Right atrium auricular region (tissue), 2 donors: Measurements from ENCODE around the gene CTNS. TPM values are rescaled to one million over a fixed set of nuclear protein-coding genes. Genes with fewer than 3 reads are reported as not detected.

Experiments used
- DNase-seq: peaks from one replicate; pipeline ENCODE4 v3.0.0-alpha.2; 2019; ENCODE audit warnings: low spot score
- H3K27ac ChIP-seq, 2 donors: fragments of 200-600 bp; sonication (generic); 1 replicate in 1 of 2; 2 replicates in 1 of 2; pipeline ENCODE4 v1.5.1; 2016 to 2019
- H3K27me3 ChIP-seq, 2 donors: fragments of 200-600 bp; sonication (generic); one replicate each; pipeline versions ENCODE4 v1.5.1 to v1.6.0; 2017 to 2019
- H3K36me3 ChIP-seq: fragments of 200-600 bp; sonication (generic); one replicate; pipeline ENCODE4 v1.5.1; 2016
- H3K4me1 ChIP-seq, 2 donors: fragments of 200-600 bp; sonication (generic); one replicate each; pipeline versions ENCODE4 v1.5.1 to v1.6.0; 2017 to 2019
- H3K4me3 ChIP-seq, 2 donors: fragments of 200-600 bp; sonication (generic); 1 replicate in 1 of 2; 2 replicates in 1 of 2; pipeline ENCODE4 v1.5.1; 2017 to 2019; ENCODE audit warnings: mild to moderate bottlenecking in 1 of 2, moderate library complexity in 1 of 2
- H3K9me3 ChIP-seq, 2 donors: fragments of 200-600 bp; sonication (generic); one replicate each; pipeline ENCODE4 v1.5.1; 2019
- CTCF ChIP-seq, 2 donors: fragments of 200-600 bp; sonication (generic); IDR thresholded peaks; one replicate each; pipeline ENCODE4 v1.5.1; 2019; ENCODE audit warnings: antibody characterized with exemption in 2 of 2
- total RNA-seq, 2 donors: library from RNA; depleted of rRNA; stranded (reverse); fragments of >200 nt; gene quantifications; one replicate each; pipeline ENCODE4 v1.1.0, GENCODE V29; 2016

CTNS gene
- total RNA-seq, 2 donors from 2014 or later = 17.6 to 19.1 TPM

DNA sequence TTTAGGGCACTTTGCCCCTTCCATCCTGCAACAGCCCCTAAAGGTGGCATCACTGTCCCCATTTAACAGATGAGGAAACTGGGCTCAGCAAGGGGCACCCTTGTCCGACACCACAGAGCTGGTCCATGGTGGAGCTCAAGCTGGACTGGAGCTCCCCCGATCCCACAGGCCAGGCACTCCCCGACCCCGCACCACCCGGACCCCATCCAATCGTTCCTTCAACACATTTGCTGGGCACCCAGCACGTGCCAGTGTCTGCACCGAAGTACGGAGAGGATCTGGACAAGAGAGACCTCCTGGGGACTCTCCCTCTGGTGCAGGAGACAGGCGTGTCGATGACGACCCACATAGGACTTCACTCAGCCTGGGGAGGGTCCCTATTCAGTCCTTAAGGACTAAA lies 45.5 kb downstream of the CTNS start:
- H3K27ac ChIP-seq = no peak overlapping the region
- no peak for TF ChIP-seq CTCF (IDR thresholded peaks at IDR 0.05)
- H3K36me3 ChIP-seq = no peaks in the 10 kb centered on the region
- peaks cover 0 to 4% of the 10 kb centered on the region in 2 donors for H3K27me3 ChIP-seq
- H3K9me3 ChIP-seq = no peaks in the 10 kb centered on the region
- DNase-seq = no peak
- H3K4me3 ChIP-seq = no peak overlapping the region
- H3K4me1 ChIP-seq = no peaks in the 10 kb centered on the region

DNA sequence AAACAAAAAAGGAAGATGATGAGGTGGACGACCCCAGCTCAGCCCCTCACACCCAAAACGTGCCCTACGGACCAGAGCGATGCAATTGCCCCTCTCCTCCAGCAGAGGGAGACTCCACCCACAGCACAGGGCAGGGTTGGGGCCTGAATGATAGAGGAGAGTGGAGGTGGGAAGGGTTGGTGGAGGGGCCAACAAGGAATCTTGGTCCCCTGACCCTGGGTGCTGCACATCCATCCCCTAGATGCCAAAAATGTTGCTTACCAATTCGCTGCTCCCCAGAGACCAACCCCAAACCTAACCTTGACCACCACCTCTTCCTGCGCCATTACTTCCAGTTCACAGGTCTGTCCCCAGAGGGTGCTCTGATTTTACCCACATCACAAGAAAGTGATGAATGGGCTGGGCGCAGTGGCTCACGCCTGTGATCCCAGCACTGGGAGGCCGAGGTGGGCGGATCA lies 46.5 kb downstream of the CTNS start:
- H3K9me3 ChIP-seq = no peaks in the 10 kb centered on the region
- no peak overlapping the region for H3K4me3 ChIP-seq
- H3K27me3 ChIP-seq = peaks cover 0 to 4% of the 10 kb centered on the region in 2 donors
- H3K27ac ChIP-seq = no peak overlapping the region
- no peak for DNase-seq
- TF ChIP-seq CTCF (IDR thresholded peaks at IDR 0.05) = peak; percentile 74 to 90
- H3K4me1 ChIP-seq = no peaks in the 10 kb centered on the region
- H3K36me3 ChIP-seq = no peaks in the 10 kb centered on the region

DNA sequence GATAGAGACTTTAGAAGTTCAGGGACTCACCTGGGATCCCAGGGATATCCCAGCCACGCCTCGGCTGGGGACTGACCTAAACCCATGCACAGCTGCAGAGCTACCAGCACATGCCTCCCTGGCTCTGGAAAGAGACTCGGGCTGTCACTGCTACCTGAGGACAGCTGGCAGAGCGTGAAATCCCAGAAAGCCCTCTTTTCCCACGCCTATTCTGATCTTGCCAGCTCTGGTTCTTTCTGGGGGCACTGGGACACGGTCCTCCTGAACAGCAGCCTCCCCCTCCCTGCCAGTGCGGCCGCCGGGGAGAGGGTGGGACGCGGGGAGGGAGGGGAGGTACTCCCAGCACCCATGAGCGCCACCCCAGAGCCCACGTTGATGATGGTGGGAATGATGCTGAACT lies 48.6 kb downstream of the CTNS start:
- no peak for TF ChIP-seq CTCF (IDR thresholded peaks at IDR 0.05)
- Histone ChIP-seq H3K27me3 (peaks cover 0 to 4% of the 10 kb centered on the region in 2 donors), H3K27ac (no peak overlapping the region), H3K4me1 (no peaks in the 10 kb centered on the region), H3K36me3 (no peaks in the 10 kb centered on the region), H3K4me3 (no peak overlapping the region), H3K9me3 (no peaks in the 10 kb centered on the region)
- DNase-seq = no peak

DNA sequence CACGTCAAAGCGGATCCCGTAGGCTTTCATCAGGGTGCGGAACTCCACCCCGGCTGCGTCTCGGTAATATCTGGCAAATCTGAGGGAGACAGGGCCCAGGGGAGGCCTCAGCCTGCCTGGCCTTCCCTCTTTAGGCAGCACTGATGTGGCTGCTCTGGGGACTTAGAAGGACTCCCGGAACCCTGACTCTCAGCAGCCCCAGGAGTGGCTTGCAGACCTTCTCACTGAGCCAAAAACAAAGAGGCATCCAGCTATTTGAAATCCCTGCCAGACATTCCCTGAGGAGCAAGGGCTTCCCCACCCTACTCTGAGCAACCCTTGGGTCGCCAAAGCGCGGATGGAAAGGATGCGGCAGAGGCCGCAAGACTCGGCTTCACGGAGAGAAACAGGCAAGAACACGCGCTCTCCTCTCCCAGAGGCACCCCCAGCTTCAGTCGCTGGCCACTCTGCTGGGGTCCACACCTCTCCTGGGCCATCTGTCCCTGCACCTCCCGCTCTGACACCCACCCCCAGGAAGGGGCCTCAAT lies 51.5 kb downstream of the CTNS start:
- H3K4me1 ChIP-seq = no peaks in the 10 kb centered on the region
- H3K4me3 ChIP-seq = no peak overlapping the region
- no peaks in the 10 kb centered on the region for H3K9me3 ChIP-seq
- no peak for DNase-seq
- peaks cover 0 to 4% of the 10 kb centered on the region in 2 donors for H3K27me3 ChIP-seq
- H3K36me3 ChIP-seq = no peaks in the 10 kb centered on the region
- H3K27ac ChIP-seq = no peak overlapping the region
- TF ChIP-seq CTCF (IDR thresholded peaks at IDR 0.05) = no peak

GRCh38 chr17:3688852-3689261 lies 52.3 kb downstream of the CTNS start:
- no peak for TF ChIP-seq CTCF (IDR thresholded peaks at IDR 0.05)
- no peaks in the 10 kb centered on the region for H3K4me1 ChIP-seq
- no peak overlapping the region for H3K4me3 ChIP-seq
- H3K36me3 ChIP-seq = no peaks in the 10 kb centered on the region
- no peaks in the 10 kb centered on the region for H3K9me3 ChIP-seq
- no peak for DNase-seq
- peaks cover 0 to 4% of the 10 kb centered on the region in 2 donors for H3K27me3 ChIP-seq
- no peak overlapping the region for H3K27ac ChIP-seq
